AG04450 (cell line): Measurements from ENCODE around the gene ANGPTL2. TPM values are rescaled to one million over a fixed set of nuclear protein-coding genes. Genes with fewer than 3 reads are reported as not detected.
A peak's percentile ranks its signal among the peaks of the same experiment; 100 is the strongest.

Source experiments
- CTCF ChIA-PET: fragments of 300-600, 350-600 bp; formaldehyde crosslinking; extraction: SDS; loops from one replicate; lab custom pipeline; 2022; ENCODE audit warnings: antibody characterized with exemption, inconsistent platforms; lab: Charles Lee
- POLR2A ChIA-PET: fragments of 350-600 bp; formaldehyde crosslinking; extraction: SDS; loops from one replicate; lab custom pipeline; 2021; ENCODE audit warnings: antibody characterized with exemption, inconsistent platforms; lab: Yijun Ruan, JAX
- DNase-seq: peaks from one replicate; pipeline ENCODE4 v3.0.0-alpha.2; 2011; ENCODE audit warnings: low read depth, low spot score
- H3K27ac ChIP-seq: one replicate; pipeline ENCODE4 v1.5.1; 2012; ENCODE audit warnings: low read depth, low read length, control low read depth
- H3K27me3 ChIP-seq: one replicate; pipeline ENCODE4 v1.6.0; 2012; ENCODE audit warnings: low read length; ENCODE audit not compliant: control insufficient read depth, insufficient read depth
- H3K4me3 ChIP-seq: 2 replicates; pipeline ENCODE4 v1.5.1; 2011; ENCODE audit warnings: mild to moderate bottlenecking, low read depth, low read length, control low read depth
- H3K9me3 ChIP-seq: 2 replicates; pipeline ENCODE4 v1.5.1; 2012; ENCODE audit warnings: low read length; ENCODE audit not compliant: control insufficient read depth, insufficient read depth
- CTCF ChIP-seq: IDR thresholded peaks from 2 replicates; pipeline ENCODE4 v1.5.1; 2011; ENCODE audit warnings: low read depth, low read length, control low read depth, inconsistent platforms
- polyA plus RNA-seq: library from polyadenylated mRNA; depleted of rRNA; stranded (reverse); fragments of >200 nt; gene quantifications from 2 replicates; pipeline ENCODE4 v1.2.3, GENCODE V29; 2011

The ANGPTL2 gene
- polyA plus RNA-seq, 1 experiment, result 108 TPM

DNA sequence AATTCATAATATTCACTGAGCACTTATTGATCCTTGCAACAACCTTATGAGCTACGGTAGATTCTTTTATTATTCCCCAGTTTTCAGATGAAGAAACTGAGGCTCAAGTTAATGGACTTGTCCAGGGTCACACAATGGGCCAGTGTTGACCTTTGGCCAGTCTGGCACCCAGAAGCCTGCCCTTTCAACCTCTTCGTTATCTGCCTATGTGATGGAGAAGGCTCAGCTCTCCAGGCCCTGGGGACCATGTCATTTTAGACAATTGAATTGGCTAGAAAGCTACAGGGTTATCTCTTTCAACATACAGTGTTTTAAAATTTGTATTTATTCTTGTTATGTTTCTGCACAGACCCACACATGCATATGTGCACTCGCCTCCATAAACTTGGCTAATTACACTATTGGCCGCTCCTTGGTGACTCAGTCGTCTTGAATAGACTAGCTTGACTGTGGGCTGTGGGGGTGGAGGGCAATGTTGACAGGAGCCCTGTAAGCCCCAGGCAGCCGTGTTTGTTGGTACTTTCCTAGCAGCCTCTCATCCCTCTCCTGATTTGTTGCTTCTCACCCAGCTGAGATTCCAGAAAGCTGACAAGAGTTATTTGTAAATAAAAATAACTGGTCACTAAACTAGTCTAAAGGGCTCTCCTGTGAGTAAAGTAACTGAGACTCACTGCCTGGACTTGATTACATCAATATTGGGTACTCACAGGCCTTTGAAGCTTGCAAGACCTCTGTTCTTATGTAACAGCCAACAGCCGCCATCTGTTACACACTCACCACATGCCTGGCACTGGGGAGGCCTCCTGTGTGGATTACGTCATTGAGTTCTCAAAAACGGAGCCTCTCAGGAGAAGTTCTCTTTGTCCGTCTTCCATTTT, 8.5 kb upstream of the ANGPTL2 start:
- peak; percentile 88 for DNase-seq
- Histone ChIP-seq H3K9me3 (no peaks in the 10 kb centered on the region), H3K27ac (peak overlapping the region; percentile 96), H3K4me3 (no peak overlapping the region), H3K27me3 (no peaks in the 10 kb centered on the region)
- ChIA-PET POLR2A (interaction anchor here (0.7 to 2.1 kb wide), 5 partner anchors 9 to 67 kb away, joined by 3 to 33 read pairs (median 4); partner anchors contain the start of gene ANGPTL2), CTCF (interaction anchor here (2.2 kb wide), 1 partner anchor 166 kb away, joined by 5 read pairs; no protein-coding TSS in a partner anchor)
- no peak for TF ChIP-seq CTCF

GRCh38 chr9:127130235-127130634, 7.8 kb upstream of the ANGPTL2 start:
- DNase-seq, result no peak
- no peak for TF ChIP-seq CTCF
- no peak overlapping the region for H3K4me3 ChIP-seq
- CTCF ChIA-PET, result interaction anchor here (2.2 kb wide), 1 partner anchor 165 kb away, joined by 5 read pairs; no protein-coding TSS in a partner anchor
- no peaks in the 10 kb centered on the region for H3K9me3 ChIP-seq
- H3K27me3 ChIP-seq, result no peaks in the 10 kb centered on the region
- no peak overlapping the region for H3K27ac ChIP-seq
- POLR2A ChIA-PET, result interaction anchor here (1.4 to 2.1 kb wide), 3 partner anchors 8 to 67 kb away, joined by 4 to 33 read pairs (median 7); partner anchors contain the start of gene ANGPTL2

DNA sequence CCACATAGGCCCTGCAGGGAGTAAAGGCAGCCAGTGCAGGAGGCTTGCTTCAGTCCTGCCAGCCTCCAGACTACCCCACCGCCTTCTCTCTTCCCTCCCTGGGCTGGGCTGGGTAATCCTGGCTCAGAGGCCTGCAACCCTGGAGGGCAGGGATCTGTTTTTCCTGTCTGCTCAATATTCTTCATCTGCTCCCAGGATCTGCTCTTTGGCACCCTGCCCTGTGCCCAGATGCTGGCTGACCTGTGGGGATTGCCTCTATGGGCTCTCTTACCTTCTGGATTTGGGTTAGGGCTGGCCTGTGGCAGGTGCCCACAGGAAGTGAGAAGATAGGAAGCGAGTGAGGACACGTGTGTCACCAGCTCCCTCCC, 7.3 kb upstream of the ANGPTL2 start:
- H3K4me3 ChIP-seq, result no peak overlapping the region
- no peak for TF ChIP-seq CTCF
- H3K9me3 ChIP-seq, result no peaks in the 10 kb centered on the region
- DNase-seq, result no peak
- H3K27ac ChIP-seq, result no peak overlapping the region
- ChIA-PET CTCF (no interaction called here), POLR2A (no interaction called here)
- no peaks in the 10 kb centered on the region for H3K27me3 ChIP-seq

- TF ChIP-seq CTCF, result no peak
- Histone ChIP-seq H3K27ac (no peak overlapping the region), H3K4me3 (no peak overlapping the region), H3K9me3 (no peaks in the 10 kb centered on the region), H3K27me3 (no peaks in the 10 kb centered on the region)
- DNase-seq, result no peak
- POLR2A ChIA-PET, result no interaction called here
- CTCF ChIA-PET, result interaction anchor here (1.0 kb wide), 1 partner anchor 70 kb away, joined by 3 read pairs; no protein-coding TSS in a partner anchor
These were observed 6.8 kb upstream of the ANGPTL2 start for GRCh38 chr9:127129073-127129717.
